ENCODE measurements around the gene MEI4.
"Not testable (repeated sequence)": the region's sequence is repeated elsewhere in the genome, so short reads cannot be mapped to it uniquely, and the experiment has no call there.

MEI4 gene

GRCh38 chr6:77814119-77814518, 161.3 kb downstream of the MEI4 start:
- in situ Hi-C loops (cut with MboI; ENCODE audit: low sequenced_read_pairs): no loop called here

- in situ Hi-C loops (cut with MboI; ENCODE audit: low sequenced_read_pairs): no loop called here
These were observed 162.7 kb downstream of the MEI4 start for GRCh38 chr6:77815531-77815930.

- in situ Hi-C loops (cut with MboI; ENCODE audit: low sequenced_read_pairs): no loop called here
These were observed 164.0 kb downstream of the MEI4 start for GRCh38 chr6:77816766-77817270.

- in situ Hi-C loops (cut with MboI; ENCODE audit: low sequenced_read_pairs): no loop called here
These were observed 169.4 kb downstream of the MEI4 start for GRCh38 chr6:77822265-77822664.

GRCh38 chr6:77825204-77825603, 172.4 kb downstream of the MEI4 start:
- in situ Hi-C loops (cut with MboI; ENCODE audit: low sequenced_read_pairs): no loop called here

GRCh38 chr6:77829736-77830135, 176.9 kb downstream of the MEI4 start:
- in situ Hi-C loops (cut with MboI; ENCODE audit: low sequenced_read_pairs): no loop called here

GRCh38 chr6:77833749-77834148, 180.9 kb downstream of the MEI4 start:
- in situ Hi-C loops (cut with MboI; ENCODE audit: low sequenced_read_pairs): not testable (repeated sequence)

GRCh38 chr6:77834591-77834996, 181.8 kb downstream of the MEI4 start:
- in situ Hi-C loops (cut with MboI; ENCODE audit: low sequenced_read_pairs): no loop called here

- in situ Hi-C loops (cut with MboI; ENCODE audit: low sequenced_read_pairs): no loop called here
These were observed 184.4 kb downstream of the MEI4 start for GRCh38 chr6:77837034-77837784.

- in situ Hi-C loops (cut with MboI; ENCODE audit: low sequenced_read_pairs): no loop called here
These were observed 186.5 kb downstream of the MEI4 start for GRCh38 chr6:77839292-77839691.

GRCh38 chr6:77844822-77845221, 192.0 kb downstream of the MEI4 start:
- in situ Hi-C loops (cut with MboI; ENCODE audit: low sequenced_read_pairs): no loop called here

GRCh38 chr6:77853401-77853800, 200.6 kb downstream of the MEI4 start:
- in situ Hi-C loops (cut with MboI; ENCODE audit: low sequenced_read_pairs): no loop called here

- in situ Hi-C loops (cut with MboI; ENCODE audit: low sequenced_read_pairs): no loop called here
These were observed 203.6 kb downstream of the MEI4 start for GRCh38 chr6:77856391-77856790.

- in situ Hi-C loops (cut with MboI; ENCODE audit: low sequenced_read_pairs): no loop called here
These were observed 204.6 kb downstream of the MEI4 start for GRCh38 chr6:77857421-77857820.

- in situ Hi-C loops (cut with MboI; ENCODE audit: low sequenced_read_pairs): no loop called here
These were observed 223.5 kb downstream of the MEI4 start for GRCh38 chr6:77876300-77876699.

- in situ Hi-C loops (cut with MboI; ENCODE audit: low sequenced_read_pairs): no loop called here
These were observed 226.7 kb downstream of the MEI4 start for GRCh38 chr6:77879527-77879926.

- in situ Hi-C loops (cut with MboI; ENCODE audit: low sequenced_read_pairs): no loop called here
These were observed 227.7 kb downstream of the MEI4 start for GRCh38 chr6:77880501-77880900.

- in situ Hi-C loops (cut with MboI; ENCODE audit: low sequenced_read_pairs): no loop called here
These were observed 231.0 kb downstream of the MEI4 start for GRCh38 chr6:77883851-77884250.

- in situ Hi-C loops (cut with MboI; ENCODE audit: low sequenced_read_pairs): no loop called here
These were observed 240.6 kb downstream of the MEI4 start for GRCh38 chr6:77893391-77893790.

- in situ Hi-C loops (cut with MboI; ENCODE audit: low sequenced_read_pairs): no loop called here
These were observed 253.2 kb downstream of the MEI4 start for GRCh38 chr6:77906070-77906469.

GRCh38 chr6:77910826-77911225, 258.0 kb downstream of the MEI4 start:
- in situ Hi-C loops (cut with MboI; ENCODE audit: low sequenced_read_pairs): no loop called here

- in situ Hi-C loops (cut with MboI; ENCODE audit: low sequenced_read_pairs): no loop called here
These were observed 273.4 kb downstream of the MEI4 start for GRCh38 chr6:77926198-77926751.

- in situ Hi-C loops (cut with MboI; ENCODE audit: low sequenced_read_pairs): no loop called here
These were observed 277.5 kb downstream of the MEI4 start for GRCh38 chr6:77930382-77930781.

Data from hTERT RPE-1 (cell line).